Esophagus muscularis mucosa (tissue), 4 donors: ENCODE measurements around the gene TMEM131. TPM values are rescaled to one million over a fixed set of nuclear protein-coding genes. Genes with fewer than 3 reads are reported as not detected.
A peak's percentile ranks its signal among the peaks of the same experiment; 100 is the strongest.

ENCODE experiments used
- DNase-seq: peaks from one replicate; pipeline ENCODE4 v3.0.0-alpha.2; 2017; ENCODE audit errors: extremely low spot score
- H3K27ac ChIP-seq, 4 donors: fragments of 200-600 bp; sonication (generic); replicated peaks in 1 of 4; 1 replicate in 3 of 4; 2 replicates in 1 of 4; pipeline ENCODE4 v1.5.1; 2016 to 2019; ENCODE audit warnings: mild to moderate bottlenecking in 1 of 4
- H3K27me3 ChIP-seq, 4 donors: fragments of 200-600 bp; sonication (generic); one replicate each; pipeline versions ENCODE4 v1.5.1 to v1.6.0; 2016 to 2019
- H3K36me3 ChIP-seq, 4 donors: fragments of 200-600 bp; sonication (generic); one replicate each; pipeline ENCODE4 v1.5.1; 2016 to 2019
- H3K4me1 ChIP-seq, 4 donors: fragments of 200-600 bp; sonication (generic); one replicate each; pipeline ENCODE4 v1.5.1; 2016 to 2019
- H3K4me3 ChIP-seq, 4 donors: fragments of 200-600 bp; sonication (generic); 1 replicate in 2 of 4; 2 replicates in 2 of 4; pipeline ENCODE4 v1.5.1; 2016 to 2019; ENCODE audit warnings: mild to moderate bottlenecking in 4 of 4, moderate library complexity in 1 of 4
- H3K9me3 ChIP-seq, 4 donors: fragments of 200-600 bp; sonication (generic); 1 replicate in 3 of 4; 2 replicates in 1 of 4; pipeline ENCODE4 v1.5.1; 2016 to 2019
- EP300 ChIP-seq: sonication (generic); formaldehyde crosslinking; IDR thresholded peaks from one replicate; pipeline ENCODE4 v1.6.1; 2017; ENCODE audit warnings: antibody characterized with exemption
- POLR2A ChIP-seq: fragments of 450-650 bp; IDR thresholded peaks from one replicate; pipeline ENCODE4 v1.6.1; 2017; ENCODE audit warnings: antibody characterized with exemption, moderate library complexity, mild to moderate bottlenecking, low read depth
- POLR2AphosphoS5 ChIP-seq, 2 donors: sonication (generic); formaldehyde crosslinking; IDR thresholded peaks; one replicate each; pipeline ENCODE4 v1.6.1; 2017; ENCODE audit warnings: antibody characterized with exemption in 2 of 2
- WGBS: methylation state at CpG from one replicate; pipeline ENCODE4 v1.1.5; 2018; 5-methylcytosine and 5-hydroxymethylcytosine counted together
- intact Hi-C: fragments of 100-400 bp; cut with DNase I; formaldehyde crosslinking; loops from one replicate; pipeline ENCODE4 v1.15.1; 2023
- total RNA-seq, 4 donors: library from RNA; depleted of rRNA; stranded (reverse); fragments of >200 nt; gene quantifications; one replicate each; pipeline versions ENCODE4 v1.1.0 to v1.2.1, GENCODE V29; 2016
- TF ChIP-seq, protein P1 (sequence below), 3 experiments: fragments of 200-600 bp in 2 of 3; fragments of 450-650 bp in 1 of 3; sonication (generic) in 2 of 3; IDR thresholded peaks; one replicate each; pipeline ENCODE4 v1.5.1; 2017 to 2019; ENCODE audit warnings: antibody characterized with exemption in 3 of 3, mild to moderate bottlenecking in 2 of 3, moderate library complexity in 1 of 3

Gene TMEM131
- total RNA-seq, 4 donors from 2014 or later = 23.9 to 34.1 (median 26.5) TPM

DNA sequence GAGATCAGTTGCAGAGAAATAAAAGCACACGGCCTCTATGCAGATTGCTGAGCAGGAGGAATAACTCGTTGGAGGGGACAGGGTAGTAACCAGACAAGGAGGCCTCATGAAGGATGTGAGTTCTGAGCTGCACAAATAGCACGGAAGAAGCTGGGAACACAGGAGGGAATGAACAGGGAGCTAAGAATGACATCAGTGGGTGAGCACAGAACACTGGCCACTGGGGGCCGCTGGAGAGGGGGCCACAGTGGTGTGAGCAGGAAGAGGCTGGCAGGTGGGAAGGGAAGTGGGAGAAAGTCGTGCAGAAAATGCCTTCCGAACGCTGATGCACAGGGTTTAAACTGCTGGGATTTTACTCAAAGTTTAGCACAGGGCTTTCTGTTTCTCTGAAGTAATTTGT lies 221.3 kb downstream of the TMEM131 start:
- Histone ChIP-seq H3K27ac (no peak overlapping the region), H3K9me3 (no peaks in the 10 kb centered on the region), H3K36me3 (peaks cover 29 to 80% (median 42%) of the 10 kb centered on the region in 4 donors), H3K4me1 (peaks cover 0 to 3% (median 0%) of the 10 kb centered on the region in 4 donors), H3K4me3 (no peak overlapping the region), H3K27me3 (no peaks in the 10 kb centered on the region)
- intact Hi-C loops = no loop called here
- WGBS = 58% methylated on average over 7 of the region's 7 CpGs
- peak; percentile 64 for DNase-seq
- TF ChIP-seq POLR2AphosphoS5 (IDR thresholded peaks at IDR 0.05) (no peak), POLR2A (no peak), EP300 (no peak)
- TF ChIP-seq, protein P1, sequence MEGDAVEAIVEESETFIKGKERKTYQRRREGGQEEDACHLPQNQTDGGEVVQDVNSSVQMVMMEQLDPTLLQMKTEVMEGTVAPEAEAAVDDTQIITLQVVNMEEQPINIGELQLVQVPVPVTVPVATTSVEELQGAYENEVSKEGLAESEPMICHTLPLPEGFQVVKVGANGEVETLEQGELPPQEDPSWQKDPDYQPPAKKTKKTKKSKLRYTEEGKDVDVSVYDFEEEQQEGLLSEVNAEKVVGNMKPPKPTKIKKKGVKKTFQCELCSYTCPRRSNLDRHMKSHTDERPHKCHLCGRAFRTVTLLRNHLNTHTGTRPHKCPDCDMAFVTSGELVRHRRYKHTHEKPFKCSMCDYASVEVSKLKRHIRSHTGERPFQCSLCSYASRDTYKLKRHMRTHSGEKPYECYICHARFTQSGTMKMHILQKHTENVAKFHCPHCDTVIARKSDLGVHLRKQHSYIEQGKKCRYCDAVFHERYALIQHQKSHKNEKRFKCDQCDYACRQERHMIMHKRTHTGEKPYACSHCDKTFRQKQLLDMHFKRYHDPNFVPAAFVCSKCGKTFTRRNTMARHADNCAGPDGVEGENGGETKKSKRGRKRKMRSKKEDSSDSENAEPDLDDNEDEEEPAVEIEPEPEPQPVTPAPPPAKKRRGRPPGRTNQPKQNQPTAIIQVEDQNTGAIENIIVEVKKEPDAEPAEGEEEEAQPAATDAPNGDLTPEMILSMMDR (IDR thresholded peaks at IDR 0.05) = no peak

DNA sequence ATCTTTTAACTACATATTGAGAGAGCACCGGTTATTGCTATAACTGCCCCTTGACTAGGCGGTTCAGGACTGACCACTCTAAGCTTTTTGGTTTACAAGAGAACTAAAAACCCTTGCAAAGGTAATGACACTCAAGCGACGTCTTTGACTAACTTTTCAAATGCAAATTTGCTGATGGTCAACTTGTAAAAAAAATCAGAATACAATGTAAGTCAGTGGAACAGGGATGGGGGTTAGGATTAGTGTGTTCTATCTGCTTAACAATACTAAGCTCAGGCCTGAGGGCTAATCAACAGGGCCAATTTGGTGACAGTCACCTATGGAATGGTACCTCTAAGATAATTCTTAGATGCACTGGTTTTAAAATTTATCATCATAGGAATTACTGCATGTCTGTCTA lies 225.3 kb downstream of the TMEM131 start:
- H3K36me3 ChIP-seq = peaks cover 30 to 69% (median 40%) of the 10 kb centered on the region in 4 donors
- peaks cover 6 to 15% (median 8%) of the 10 kb centered on the region in 4 donors for H3K4me1 ChIP-seq
- no peaks in the 10 kb centered on the region for H3K9me3 ChIP-seq
- H3K4me3 ChIP-seq = no peak overlapping the region
- 85% methylated on average over 3 of the region's 4 CpGs for WGBS
- no peak for DNase-seq
- no peak overlapping the region for H3K27ac ChIP-seq
- intact Hi-C loops = no loop called here
- no peaks in the 10 kb centered on the region for H3K27me3 ChIP-seq
- TF ChIP-seq POLR2AphosphoS5 (IDR thresholded peaks at IDR 0.05) = no peak
- no peak for TF ChIP-seq EP300
- TF ChIP-seq, protein P1 (IDR thresholded peaks at IDR 0.05) = no peak
- no peak for TF ChIP-seq POLR2A

GRCh38 chr2:97769711-97770110 lies 226.0 kb downstream of the TMEM131 start:
- Histone ChIP-seq H3K27me3 (no peaks in the 10 kb centered on the region), H3K9me3 (no peaks in the 10 kb centered on the region), H3K4me3 (no peak overlapping the region), H3K36me3 (peaks cover 25 to 69% (median 40%) of the 10 kb centered on the region in 4 donors), H3K27ac (no peak overlapping the region), H3K4me1 (peaks cover 6 to 15% (median 8%) of the 10 kb centered on the region in 4 donors)
- no peak for TF ChIP-seq POLR2AphosphoS5 (IDR thresholded peaks at IDR 0.05)
- TF ChIP-seq EP300 = no peak
- TF ChIP-seq, protein P1 (IDR thresholded peaks at IDR 0.05) = no peak
- TF ChIP-seq POLR2A = no peak
- WGBS = 72% methylated on average over 3 of the region's 3 CpGs
- intact Hi-C loops = no loop called here
- no peak for DNase-seq

GRCh38 chr2:97769308-97769707 lies 226.4 kb downstream of the TMEM131 start:
- Histone ChIP-seq H3K4me3 (no peak overlapping the region), H3K27ac (no peak overlapping the region), H3K9me3 (no peaks in the 10 kb centered on the region), H3K4me1 (peaks cover 6 to 15% (median 8%) of the 10 kb centered on the region in 4 donors), H3K27me3 (no peaks in the 10 kb centered on the region), H3K36me3 (peaks cover 21 to 69% (median 40%) of the 10 kb centered on the region in 4 donors)
- 94% methylated on average over 3 of the region's 3 CpGs for WGBS
- TF ChIP-seq POLR2A = no peak
- no peak for TF ChIP-seq POLR2AphosphoS5 (IDR thresholded peaks at IDR 0.05)
- no peak for TF ChIP-seq EP300
- TF ChIP-seq, protein P1 (IDR thresholded peaks at IDR 0.05) = no peak
- DNase-seq = no peak
- intact Hi-C loops = no loop called here

DNA sequence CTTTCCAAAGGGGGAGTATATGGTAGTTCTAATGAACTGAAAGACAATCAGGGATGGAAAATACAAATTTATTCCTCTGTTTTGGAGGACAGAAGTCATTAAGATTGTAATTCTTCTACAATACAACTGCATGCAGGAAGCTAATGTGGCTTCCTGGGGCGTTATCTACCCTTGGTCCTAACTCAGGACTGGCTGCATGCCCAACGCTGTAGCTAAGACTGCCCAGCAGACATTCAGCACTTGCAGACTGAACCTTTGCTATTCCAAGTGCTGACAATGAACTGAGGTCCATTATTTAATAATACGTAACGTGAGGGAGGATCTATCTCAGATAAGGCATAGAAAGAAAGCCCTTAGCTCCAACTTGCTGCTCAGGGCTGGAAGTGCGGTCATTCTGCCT lies 229.2 kb downstream of the TMEM131 start:
- 81% methylated on average over 5 of the region's 5 CpGs for WGBS
- no peaks in the 10 kb centered on the region for H3K9me3 ChIP-seq
- intact Hi-C loops = no loop called here
- no peak for TF ChIP-seq EP300
- H3K27me3 ChIP-seq = no peaks in the 10 kb centered on the region
- H3K36me3 ChIP-seq = peaks cover 9 to 69% (median 48%) of the 10 kb centered on the region in 4 donors
- H3K27ac ChIP-seq = no peak overlapping the region
- no peak overlapping the region for H3K4me3 ChIP-seq
- no peak for DNase-seq
- H3K4me1 ChIP-seq = peaks cover 6 to 15% (median 8%) of the 10 kb centered on the region in 4 donors
